Fibroblast of lung (primary cell): ENCODE measurements around the gene CLDN14. TPM values are rescaled to one million over a fixed set of nuclear protein-coding genes. Genes with fewer than 3 reads are reported as not detected.

Source experiments
- DNase-seq, 2 donors: peaks; one replicate each; pipeline versions ENCODE4 v3.0.0 to v3.0.0-alpha.2; 2010; ENCODE audit warnings: low read depth in 2 of 2
- H2AFZ ChIP-seq: 2 replicates; pipeline ENCODE4 v1.5.1; 2012; ENCODE audit warnings: low read length, control low read depth, inconsistent platforms
- H3K27ac ChIP-seq: 2 replicates; pipeline ENCODE4 v1.5.1; 2011; ENCODE audit warnings: low read length, control low read depth; ENCODE audit not compliant: insufficient read depth
- H3K27me3 ChIP-seq: 2 replicates; pipeline ENCODE4 v1.5.1; 2011; ENCODE audit warnings: mild to moderate bottlenecking, low read length; ENCODE audit not compliant: control insufficient read depth, insufficient read depth
- H3K36me3 ChIP-seq: 2 replicates; pipeline ENCODE4 v1.5.1; 2011; ENCODE audit warnings: low read length; ENCODE audit not compliant: control insufficient read depth, insufficient read depth
- H3K4me1 ChIP-seq: 2 replicates; pipeline ENCODE4 v1.5.1; 2011; ENCODE audit warnings: low read length; ENCODE audit not compliant: control insufficient read depth, insufficient read depth; ENCODE audit errors: extremely low read depth
- H3K4me2 ChIP-seq: 2 replicates; pipeline ENCODE4 v1.5.1; 2011; ENCODE audit warnings: low read length, control low read depth; ENCODE audit not compliant: insufficient read depth; ENCODE audit errors: extremely low read depth
- H3K4me3 ChIP-seq, 4 experiments: fragments of 200-600 bp in 1 of 4; sonication (generic) in 1 of 4; replicated peaks in 1 of 4; 2 replicates each; pipeline ENCODE4 v1.5.1; 2011 to 2016; ENCODE audit warnings: low read length in 4 of 4, low read depth in 3 of 4, mild to moderate bottlenecking in 3 of 4, control low read depth in 2 of 4, inconsistent platforms in 1 of 4, mixed read lengths in 1 of 4; ENCODE audit not compliant: insufficient read depth in 1 of 4; ENCODE audit errors: control extremely low read depth in 1 of 4
- H3K79me2 ChIP-seq: 2 replicates; pipeline ENCODE4 v1.5.1; 2012; ENCODE audit warnings: mild to moderate bottlenecking, low read length, inconsistent platforms; ENCODE audit not compliant: control insufficient read depth, insufficient read depth
- H3K9ac ChIP-seq: 2 replicates; pipeline ENCODE4 v1.5.1; 2011; ENCODE audit warnings: mild to moderate bottlenecking, low read length, control low read depth; ENCODE audit not compliant: insufficient read depth
- H3K9me3 ChIP-seq: 2 replicates; pipeline ENCODE4 v1.5.1; 2012; ENCODE audit warnings: low read depth, low read length; ENCODE audit not compliant: control insufficient read depth, insufficient read depth
- H4K20me1 ChIP-seq: 2 replicates; pipeline ENCODE4 v1.5.1; 2011; ENCODE audit warnings: low read length; ENCODE audit not compliant: control insufficient read depth, insufficient read depth; ENCODE audit errors: extremely low read depth
- EZH2 ChIP-seq: IDR thresholded peaks from 2 replicates; pipeline ENCODE4 v1.5.1; 2012; ENCODE audit warnings: low read length, control low read depth, mild to moderate bottlenecking; ENCODE audit errors: missing control alignments
- polyA plus RNA-seq, 2 donors: library from polyadenylated mRNA; depleted of rRNA in 1 of 2; stranded (reverse) in 1 of 2; unstranded in 1 of 2; fragments of >200 nt; gene quantifications; 2 replicates each; pipeline ENCODE4 v1.2.1, GENCODE V29; 2011 to 2012; ENCODE audit warnings: missing spikeins in 1 of 2
- total RNA-seq: library from RNA; depleted of rRNA; stranded (reverse); fragments of >200 nt; gene quantifications from 2 replicates; pipeline ENCODE4 v1.2.1, GENCODE V29; 2014
- TF ChIP-seq, protein P1 (sequence below), 2 donors: IDR thresholded peaks in 1 of 2; conservative IDR thresholded peaks in 1 of 2; 1 replicate in 1 of 2; 2 replicates in 1 of 2; pipeline ENCODE4 v1.5.1; 2011 to 2012; ENCODE audit warnings: low read length in 2 of 2, control low read depth in 1 of 2, inconsistent platforms in 1 of 2, low read depth in 1 of 2, mild to moderate bottlenecking in 1 of 2

Gene CLDN14
- total and polyA plus RNA-seq, 2 donors (not counting 1 experiment from before 2014, with no cell fraction given), result not detected

DNA sequence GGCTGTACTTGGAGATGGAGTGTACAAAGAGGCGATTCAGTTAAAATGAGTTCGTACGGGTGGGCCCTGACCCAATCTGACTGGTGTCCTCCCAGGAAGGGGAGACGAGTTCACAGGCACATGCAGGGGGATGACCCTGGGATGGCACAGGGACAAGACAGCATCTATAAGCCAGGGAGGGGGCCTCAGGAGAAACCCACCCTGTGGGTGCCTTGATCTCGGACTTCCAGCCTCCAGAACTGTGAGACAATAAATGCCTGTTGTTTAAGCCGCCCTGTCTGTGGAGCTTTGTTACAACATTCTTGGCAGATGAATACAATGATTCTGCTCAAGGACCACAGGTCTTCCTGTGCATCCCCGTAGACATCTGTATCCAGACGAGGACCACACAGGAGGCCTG lies 14.6 kb upstream of the CLDN14 start:
- H3K9ac ChIP-seq, result no peak overlapping the region
- H3K4me3 ChIP-seq, result no peak overlapping the region
- no peak overlapping the region for H3K27ac ChIP-seq
- no peak overlapping the region for H3K4me2 ChIP-seq
- no peaks in the 10 kb centered on the region for H3K36me3 ChIP-seq
- H4K20me1 ChIP-seq, result no peaks in the 10 kb centered on the region
- TF ChIP-seq, protein P1, sequence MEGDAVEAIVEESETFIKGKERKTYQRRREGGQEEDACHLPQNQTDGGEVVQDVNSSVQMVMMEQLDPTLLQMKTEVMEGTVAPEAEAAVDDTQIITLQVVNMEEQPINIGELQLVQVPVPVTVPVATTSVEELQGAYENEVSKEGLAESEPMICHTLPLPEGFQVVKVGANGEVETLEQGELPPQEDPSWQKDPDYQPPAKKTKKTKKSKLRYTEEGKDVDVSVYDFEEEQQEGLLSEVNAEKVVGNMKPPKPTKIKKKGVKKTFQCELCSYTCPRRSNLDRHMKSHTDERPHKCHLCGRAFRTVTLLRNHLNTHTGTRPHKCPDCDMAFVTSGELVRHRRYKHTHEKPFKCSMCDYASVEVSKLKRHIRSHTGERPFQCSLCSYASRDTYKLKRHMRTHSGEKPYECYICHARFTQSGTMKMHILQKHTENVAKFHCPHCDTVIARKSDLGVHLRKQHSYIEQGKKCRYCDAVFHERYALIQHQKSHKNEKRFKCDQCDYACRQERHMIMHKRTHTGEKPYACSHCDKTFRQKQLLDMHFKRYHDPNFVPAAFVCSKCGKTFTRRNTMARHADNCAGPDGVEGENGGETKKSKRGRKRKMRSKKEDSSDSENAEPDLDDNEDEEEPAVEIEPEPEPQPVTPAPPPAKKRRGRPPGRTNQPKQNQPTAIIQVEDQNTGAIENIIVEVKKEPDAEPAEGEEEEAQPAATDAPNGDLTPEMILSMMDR (conservative IDR thresholded peaks at IDR 0.05 in 1 of 2, IDR thresholded peaks at IDR 0.05 in 1 of 2; ENCODE audit: low read depth in 1 of 2, low read length in 2 of 2), result no peak
- TF ChIP-seq EZH2, result no peak
- DNase-seq, result peak in 1 of 2 donors; percentile 31
- H2AFZ ChIP-seq, result no peak overlapping the region
- H3K27me3 ChIP-seq, result no peaks in the 10 kb centered on the region
- H3K79me2 ChIP-seq, result no peaks in the 10 kb centered on the region
- H3K9me3 ChIP-seq, result no peaks in the 10 kb centered on the region
- H3K4me1 ChIP-seq, result no peaks in the 10 kb centered on the region

GRCh38 chr21:36491209-36491910 lies 11.4 kb upstream of the CLDN14 start:
- no peaks in the 10 kb centered on the region for H3K9me3 ChIP-seq
- no peak for TF ChIP-seq EZH2
- TF ChIP-seq, protein P1 (conservative IDR thresholded peaks at IDR 0.05 in 1 of 2, IDR thresholded peaks at IDR 0.05 in 1 of 2; ENCODE audit: low read depth in 1 of 2, low read length in 2 of 2), result no peak
- peak in 1 of 2 donors; percentile 60 for DNase-seq
- no peaks in the 10 kb centered on the region for H3K79me2 ChIP-seq
- H3K36me3 ChIP-seq, result no peaks in the 10 kb centered on the region
- no peaks in the 10 kb centered on the region for H3K4me1 ChIP-seq
- no peak overlapping the region for H3K4me2 ChIP-seq
- no peak overlapping the region for H3K27ac ChIP-seq
- H3K27me3 ChIP-seq, result no peaks in the 10 kb centered on the region
- no peak overlapping the region for H3K9ac ChIP-seq
- H4K20me1 ChIP-seq, result no peaks in the 10 kb centered on the region
- H3K4me3 ChIP-seq, result no peak overlapping the region
- no peak overlapping the region for H2AFZ ChIP-seq

DNA sequence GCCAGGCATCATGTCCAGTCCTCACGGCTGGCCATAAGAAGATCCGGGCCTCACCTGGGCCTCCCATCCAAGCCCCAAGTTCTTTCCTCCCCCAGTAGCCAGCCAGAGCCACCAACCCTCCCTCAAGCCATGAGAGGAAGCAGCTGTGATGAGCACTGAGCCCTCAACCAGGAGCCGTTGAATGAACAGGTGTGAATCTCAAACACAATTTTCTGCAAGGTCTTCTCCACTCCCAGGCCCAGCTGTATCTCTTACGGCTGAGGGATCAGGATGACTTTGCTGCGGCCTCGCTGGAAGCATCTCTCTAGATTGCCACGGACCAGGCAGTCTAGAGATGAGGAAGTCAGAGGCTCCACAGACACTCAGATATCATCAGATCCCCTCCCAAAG lies 9.8 kb upstream of the CLDN14 start:
- no peak overlapping the region for H3K4me3 ChIP-seq
- no peaks in the 10 kb centered on the region for H3K36me3 ChIP-seq
- H3K9me3 ChIP-seq, result no peaks in the 10 kb centered on the region
- H3K27me3 ChIP-seq, result no peaks in the 10 kb centered on the region
- H3K27ac ChIP-seq, result no peak overlapping the region
- no peak for DNase-seq
- H3K4me1 ChIP-seq, result no peaks in the 10 kb centered on the region
- no peaks in the 10 kb centered on the region for H3K79me2 ChIP-seq
- H3K9ac ChIP-seq, result no peak overlapping the region
- H2AFZ ChIP-seq, result no peak overlapping the region
- H4K20me1 ChIP-seq, result no peaks in the 10 kb centered on the region
- TF ChIP-seq, protein P1 (conservative IDR thresholded peaks at IDR 0.05 in 1 of 2, IDR thresholded peaks at IDR 0.05 in 1 of 2; ENCODE audit: low read depth in 1 of 2, low read length in 2 of 2), result no peak
- no peak for TF ChIP-seq EZH2
- no peak overlapping the region for H3K4me2 ChIP-seq
